ENCODE results near the gene LRRC73. TPM values are rescaled to one million over a fixed set of nuclear protein-coding genes. Genes with fewer than 3 reads are reported as not detected.

The LRRC73 gene
- total RNA-seq, 1 experiment from 2014 or later: 1.4 TPM

- CTCF ChIA-PET: interaction anchor here (1.2 to 1.8 kb wide), 4 partner anchors 19 to 248 kb away, joined by 3 to 12 read pairs (median 7); partner anchors contain the start of genes DLK2 and DNPH1
- Mint-ChIP-seq H3K9me3 (no peaks in the 10 kb centered on the region), H3K4me1 (peaks cover 38% of the 10 kb centered on the region), H3K4me3 (peak overlapping the region; percentile 76), H3K36me3 (no peaks in the 10 kb centered on the region), H3K27me3 (ENCODE audit: low read depth) (no peaks in the 10 kb centered on the region), H3K27ac (peak overlapping the region; percentile 82)
- ATAC-seq (no peak), DNase-seq (ENCODE audit: low spot score) (no peak)
- POLR2A ChIA-PET: interaction anchor here (1.0 to 1.2 kb wide), 2 partner anchors 21 to 307 kb away, joined by 3 to 9 read pairs; partner anchors contain the start of gene DLK2
- TF ChIP-seq, protein P1, sequence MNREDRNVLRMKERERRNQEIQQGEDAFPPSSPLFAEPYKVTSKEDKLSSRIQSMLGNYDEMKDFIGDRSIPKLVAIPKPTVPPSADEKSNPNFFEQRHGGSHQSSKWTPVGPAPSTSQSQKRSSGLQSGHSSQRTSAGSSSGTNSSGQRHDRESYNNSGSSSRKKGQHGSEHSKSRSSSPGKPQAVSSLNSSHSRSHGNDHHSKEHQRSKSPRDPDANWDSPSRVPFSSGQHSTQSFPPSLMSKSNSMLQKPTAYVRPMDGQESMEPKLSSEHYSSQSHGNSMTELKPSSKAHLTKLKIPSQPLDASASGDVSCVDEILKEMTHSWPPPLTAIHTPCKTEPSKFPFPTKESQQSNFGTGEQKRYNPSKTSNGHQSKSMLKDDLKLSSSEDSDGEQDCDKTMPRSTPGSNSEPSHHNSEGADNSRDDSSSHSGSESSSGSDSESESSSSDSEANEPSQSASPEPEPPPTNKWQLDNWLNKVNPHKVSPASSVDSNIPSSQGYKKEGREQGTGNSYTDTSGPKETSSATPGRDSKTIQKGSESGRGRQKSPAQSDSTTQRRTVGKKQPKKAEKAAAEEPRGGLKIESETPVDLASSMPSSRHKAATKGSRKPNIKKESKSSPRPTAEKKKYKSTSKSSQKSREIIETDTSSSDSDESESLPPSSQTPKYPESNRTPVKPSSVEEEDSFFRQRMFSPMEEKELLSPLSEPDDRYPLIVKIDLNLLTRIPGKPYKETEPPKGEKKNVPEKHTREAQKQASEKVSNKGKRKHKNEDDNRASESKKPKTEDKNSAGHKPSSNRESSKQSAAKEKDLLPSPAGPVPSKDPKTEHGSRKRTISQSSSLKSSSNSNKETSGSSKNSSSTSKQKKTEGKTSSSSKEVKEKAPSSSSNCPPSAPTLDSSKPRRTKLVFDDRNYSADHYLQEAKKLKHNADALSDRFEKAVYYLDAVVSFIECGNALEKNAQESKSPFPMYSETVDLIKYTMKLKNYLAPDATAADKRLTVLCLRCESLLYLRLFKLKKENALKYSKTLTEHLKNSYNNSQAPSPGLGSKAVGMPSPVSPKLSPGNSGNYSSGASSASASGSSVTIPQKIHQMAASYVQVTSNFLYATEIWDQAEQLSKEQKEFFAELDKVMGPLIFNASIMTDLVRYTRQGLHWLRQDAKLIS (CRISPR knock-in tag; IDR thresholded peaks at IDR 0.05; ENCODE audit: borderline replicate concordance): no peak
- no peak for TF ChIP-seq CTCF (IDR thresholded peaks at IDR 0.05)
- no peak for TF ChIP-seq SMAD3 (CRISPR knock-in tag; IDR thresholded peaks at IDR 0.05; ENCODE audit: borderline replicate concordance)
- no peak for TF ChIP-seq STAT6 (CRISPR knock-in tag; conservative IDR thresholded peaks at IDR 0.05; ENCODE audit: low read depth)
- TF ChIP-seq, protein P2, sequence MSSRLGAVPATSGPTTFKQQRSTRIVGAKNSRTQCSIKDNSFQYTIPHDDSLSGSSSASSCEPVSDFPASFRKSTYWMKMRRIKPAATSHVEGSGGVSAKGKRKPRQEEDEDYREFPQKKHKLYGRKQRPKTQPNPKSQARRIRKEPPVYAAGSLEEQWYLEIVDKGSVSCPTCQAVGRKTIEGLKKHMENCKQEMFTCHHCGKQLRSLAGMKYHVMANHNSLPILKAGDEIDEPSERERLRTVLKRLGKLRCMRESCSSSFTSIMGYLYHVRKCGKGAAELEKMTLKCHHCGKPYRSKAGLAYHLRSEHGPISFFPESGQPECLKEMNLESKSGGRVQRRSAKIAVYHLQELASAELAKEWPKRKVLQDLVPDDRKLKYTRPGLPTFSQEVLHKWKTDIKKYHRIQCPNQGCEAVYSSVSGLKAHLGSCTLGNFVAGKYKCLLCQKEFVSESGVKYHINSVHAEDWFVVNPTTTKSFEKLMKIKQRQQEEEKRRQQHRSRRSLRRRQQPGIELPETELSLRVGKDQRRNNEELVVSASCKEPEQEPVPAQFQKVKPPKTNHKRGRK (CRISPR knock-in tag; IDR thresholded peaks at IDR 0.05; ENCODE audit: borderline replicate concordance): no peak
- no peak for TF ChIP-seq MLX (CRISPR knock-in tag; IDR thresholded peaks at IDR 0.05)
- TF ChIP-seq ZNF425 (CRISPR knock-in tag; conservative IDR thresholded peaks at IDR 0.05): no peak
- no peak for TF ChIP-seq ZNF423 (CRISPR knock-in tag; IDR thresholded peaks at IDR 0.05)
- no peak for TF ChIP-seq PRRX2 (CRISPR knock-in tag; IDR thresholded peaks at IDR 0.05)
- no peak for TF ChIP-seq SOX15 (CRISPR knock-in tag; IDR thresholded peaks at IDR 0.05)
- no peak for TF ChIP-seq TCF7 (CRISPR knock-in tag; IDR thresholded peaks at IDR 0.05; ENCODE audit: low read depth)
- no peak for TF ChIP-seq NR1H2 (CRISPR knock-in tag; IDR thresholded peaks at IDR 0.05)
- TF ChIP-seq, protein P3, sequence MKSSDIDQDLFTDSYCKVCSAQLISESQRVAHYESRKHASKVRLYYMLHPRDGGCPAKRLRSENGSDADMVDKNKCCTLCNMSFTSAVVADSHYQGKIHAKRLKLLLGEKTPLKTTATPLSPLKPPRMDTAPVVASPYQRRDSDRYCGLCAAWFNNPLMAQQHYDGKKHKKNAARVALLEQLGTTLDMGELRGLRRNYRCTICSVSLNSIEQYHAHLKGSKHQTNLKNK (CRISPR knock-in tag; IDR thresholded peaks at IDR 0.05): no peak
- no peak for TF ChIP-seq MAX (CRISPR knock-in tag; IDR thresholded peaks at IDR 0.05)
- TF ChIP-seq MXD4 (CRISPR knock-in tag; IDR thresholded peaks at IDR 0.05; ENCODE audit: borderline replicate concordance): no peak
- TF ChIP-seq CBFB (CRISPR knock-in tag; IDR thresholded peaks at IDR 0.05; ENCODE audit: low read depth): no peak
- TF ChIP-seq FOXK1 (CRISPR knock-in tag; IDR thresholded peaks at IDR 0.05): no peak
- TF ChIP-seq IRF1 (CRISPR knock-in tag; IDR thresholded peaks at IDR 0.05): no peak
These were observed 33.4 kb downstream of the LRRC73 start for GRCh38 chr6:43476746-43477145.
